Ascending aorta (tissue), 2 donors: ENCODE results near the gene ELMO1. TPM values are rescaled to one million over a fixed set of nuclear protein-coding genes. Genes with fewer than 3 reads are reported as not detected.

Source experiments
- DNase-seq, 2 donors: peaks; one replicate each; pipeline ENCODE4 v3.0.0-alpha.2; 2019; ENCODE audit warnings: low spot score in 2 of 2
- H3K27ac ChIP-seq, 2 donors: fragments of 200-600 bp; sonication (generic); one replicate each; pipeline ENCODE4 v1.5.1; 2016 to 2017; ENCODE audit warnings: mild to moderate bottlenecking in 1 of 2
- H3K27me3 ChIP-seq: fragments of 200-600 bp; sonication (generic); one replicate; pipeline ENCODE4 v1.5.1; 2017
- H3K36me3 ChIP-seq, 2 donors: fragments of 200-600 bp; sonication (generic); one replicate each; pipeline ENCODE4 v1.5.1; 2016
- H3K4me1 ChIP-seq, 2 donors: fragments of 200-600 bp; sonication (generic); one replicate each; pipeline ENCODE4 v1.5.1; 2016 to 2017; ENCODE audit warnings: mild to moderate bottlenecking in 1 of 2
- H3K4me3 ChIP-seq, 2 donors: fragments of 200-600 bp; sonication (generic); one replicate each; pipeline ENCODE4 v1.5.1; 2016 to 2017; ENCODE audit warnings: mild to moderate bottlenecking in 1 of 2
- H3K9me3 ChIP-seq, 2 donors: fragments of 200-600 bp; sonication (generic); one replicate each; pipeline ENCODE4 v1.5.1; 2016
- intact Hi-C: fragments of 100-400 bp; cut with DNase I; formaldehyde crosslinking; loops from one replicate; pipeline ENCODE4 v1.15.1; 2023
- total RNA-seq: library from RNA; depleted of rRNA; stranded (reverse); fragments of >200 nt; gene quantifications from one replicate; pipeline ENCODE4 v1.1.0, GENCODE V29; 2016
- TF ChIP-seq, protein P1 (sequence below), 3 experiments: fragments of 200-600 bp in 2 of 3; fragments of 450-650 bp in 1 of 3; sonication (generic) in 2 of 3; IDR thresholded peaks; one replicate each; pipeline ENCODE4 v1.5.1; 2016 to 2019; ENCODE audit warnings: antibody characterized with exemption in 3 of 3, mild to moderate bottlenecking in 1 of 3, moderate library complexity in 1 of 3

The ELMO1 gene
- total RNA-seq, 1 donor from 2014 or later = 40.8 TPM

DNA sequence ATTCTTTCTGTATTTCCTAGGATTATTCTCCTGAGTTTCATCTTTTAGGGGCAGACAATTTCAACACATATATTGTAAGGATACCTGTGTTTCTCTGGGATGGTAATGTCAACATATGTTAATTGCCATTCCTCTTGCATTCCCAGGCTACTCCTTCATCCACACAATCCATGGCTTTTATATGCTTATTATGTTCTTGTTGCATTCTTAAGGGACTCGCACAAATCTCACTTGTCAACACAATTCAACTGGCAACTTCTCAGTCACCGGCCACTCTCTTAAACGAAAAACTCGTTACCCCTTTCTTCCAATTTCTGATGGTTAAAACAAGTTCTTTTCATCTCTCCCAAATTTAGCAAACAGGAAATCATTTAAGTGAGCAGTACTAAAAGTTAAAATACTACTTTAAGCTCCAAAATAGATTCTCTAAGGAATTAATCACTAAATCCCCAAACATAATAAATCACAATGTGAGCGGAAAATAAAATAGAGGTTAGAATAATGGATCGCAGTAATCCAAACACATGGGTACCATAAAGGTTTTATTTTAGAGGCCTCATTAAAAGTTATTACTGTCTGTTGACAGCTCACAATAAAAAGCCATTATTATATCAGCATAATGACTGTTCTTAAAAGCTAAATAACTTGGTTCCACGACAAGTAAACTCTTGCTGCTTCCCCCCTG is 223.2 kb downstream of the ELMO1 start:
- Histone ChIP-seq H3K4me1 (no peaks in the 10 kb centered on the region), H3K9me3 (no peaks in the 10 kb centered on the region), H3K36me3 (peaks cover 0 to 5% of the 10 kb centered on the region in 2 donors), H3K27me3 (no peaks in the 10 kb centered on the region), H3K4me3 (no peak overlapping the region), H3K27ac (no peak overlapping the region)
- DNase-seq = no peak
- intact Hi-C loops = no loop called here
- TF ChIP-seq, protein P1, sequence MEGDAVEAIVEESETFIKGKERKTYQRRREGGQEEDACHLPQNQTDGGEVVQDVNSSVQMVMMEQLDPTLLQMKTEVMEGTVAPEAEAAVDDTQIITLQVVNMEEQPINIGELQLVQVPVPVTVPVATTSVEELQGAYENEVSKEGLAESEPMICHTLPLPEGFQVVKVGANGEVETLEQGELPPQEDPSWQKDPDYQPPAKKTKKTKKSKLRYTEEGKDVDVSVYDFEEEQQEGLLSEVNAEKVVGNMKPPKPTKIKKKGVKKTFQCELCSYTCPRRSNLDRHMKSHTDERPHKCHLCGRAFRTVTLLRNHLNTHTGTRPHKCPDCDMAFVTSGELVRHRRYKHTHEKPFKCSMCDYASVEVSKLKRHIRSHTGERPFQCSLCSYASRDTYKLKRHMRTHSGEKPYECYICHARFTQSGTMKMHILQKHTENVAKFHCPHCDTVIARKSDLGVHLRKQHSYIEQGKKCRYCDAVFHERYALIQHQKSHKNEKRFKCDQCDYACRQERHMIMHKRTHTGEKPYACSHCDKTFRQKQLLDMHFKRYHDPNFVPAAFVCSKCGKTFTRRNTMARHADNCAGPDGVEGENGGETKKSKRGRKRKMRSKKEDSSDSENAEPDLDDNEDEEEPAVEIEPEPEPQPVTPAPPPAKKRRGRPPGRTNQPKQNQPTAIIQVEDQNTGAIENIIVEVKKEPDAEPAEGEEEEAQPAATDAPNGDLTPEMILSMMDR (IDR thresholded peaks at IDR 0.05) = no peak

DNA sequence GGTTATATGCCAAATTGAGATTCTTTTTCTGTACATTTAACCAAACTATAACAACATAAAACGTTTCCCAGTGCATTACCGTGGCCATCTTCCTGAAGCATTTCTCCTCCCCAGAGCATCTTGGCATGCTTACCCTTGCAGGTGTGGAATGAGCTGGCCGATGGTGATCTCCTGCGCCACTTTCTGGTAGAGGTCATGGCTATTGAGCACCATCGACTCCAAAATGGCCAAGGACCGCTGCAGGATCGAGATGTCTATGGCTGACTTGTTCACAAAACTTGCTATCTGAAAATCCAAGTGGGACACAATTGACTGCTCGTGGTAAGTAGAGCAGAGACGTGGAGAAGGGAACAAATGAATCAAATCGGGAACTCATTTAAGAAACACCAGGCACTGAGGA is 223.9 kb downstream of the ELMO1 start:
- intact Hi-C loops = no loop called here

DNA sequence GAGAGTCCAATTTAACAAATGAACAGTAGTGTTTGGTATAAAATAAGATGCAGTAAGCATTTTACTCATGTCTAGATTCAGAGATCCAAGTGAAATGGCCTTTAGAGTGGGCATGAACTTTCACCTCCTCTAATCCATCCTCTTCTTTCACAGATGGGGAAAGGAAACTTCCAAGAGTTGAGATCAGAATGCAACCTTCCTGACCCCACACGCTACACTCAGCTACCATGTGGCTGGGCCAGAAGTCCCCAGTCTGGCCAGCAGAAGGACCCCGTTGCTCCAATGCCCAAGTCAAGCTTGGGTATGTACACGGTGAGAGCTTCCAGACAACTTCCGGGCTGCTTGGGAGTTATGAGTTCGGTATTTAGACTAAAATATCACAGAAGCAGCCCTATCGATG is 228.0 kb downstream of the ELMO1 start:
- intact Hi-C loops = no loop called here
- Histone ChIP-seq H3K9me3 (no peaks in the 10 kb centered on the region), H3K4me3 (no peak overlapping the region), H3K4me1 (no peaks in the 10 kb centered on the region), H3K27ac (no peak overlapping the region), H3K27me3 (no peaks in the 10 kb centered on the region), H3K36me3 (peaks cover 0 to 5% of the 10 kb centered on the region in 2 donors)
- TF ChIP-seq, protein P1 (IDR thresholded peaks at IDR 0.05) = no peak
- no peak for DNase-seq

More for the DNA sequence above, 223.9 kb downstream of the ELMO1 start:
- peaks cover 0 to 5% of the 10 kb centered on the region in 2 donors for H3K36me3 ChIP-seq
- no peaks in the 10 kb centered on the region for H3K27me3 ChIP-seq
- no peaks in the 10 kb centered on the region for H3K9me3 ChIP-seq
- no peaks in the 10 kb centered on the region for H3K4me1 ChIP-seq
- TF ChIP-seq, protein P1 (IDR thresholded peaks at IDR 0.05) = no peak
- no peak overlapping the region for H3K4me3 ChIP-seq
- DNase-seq = no peak
- H3K27ac ChIP-seq = no peak overlapping the region

DNA sequence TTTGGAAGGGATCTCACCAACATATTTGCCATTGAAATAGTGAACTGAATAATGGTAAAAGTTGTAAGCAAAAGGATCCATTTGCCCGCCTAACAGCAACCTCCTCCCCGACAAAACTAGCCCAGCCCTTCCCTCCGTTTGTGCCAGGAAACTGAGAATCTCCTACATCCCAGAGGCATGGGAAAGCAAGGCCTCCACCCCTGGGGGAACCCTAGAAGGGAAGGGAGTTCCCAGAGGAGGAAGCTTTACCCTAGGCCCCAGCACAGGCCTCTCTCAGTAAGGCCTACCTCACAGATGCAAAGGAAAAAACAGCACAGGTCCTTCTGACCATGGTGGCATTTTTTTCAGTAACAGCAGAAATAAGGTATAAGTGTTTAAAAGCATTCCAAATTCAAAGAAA is 229.7 kb downstream of the ELMO1 start:
- Histone ChIP-seq H3K4me3 (no peak overlapping the region), H3K27ac (no peak overlapping the region), H3K36me3 (peaks cover 0 to 5% of the 10 kb centered on the region in 2 donors), H3K27me3 (no peaks in the 10 kb centered on the region), H3K4me1 (no peaks in the 10 kb centered on the region), H3K9me3 (no peaks in the 10 kb centered on the region)
- intact Hi-C loops = loop anchor here (10.0 kb wide), 1 partner anchor 226 kb away; the partner anchor contains the start of gene ELMO1
- TF ChIP-seq, protein P1 (IDR thresholded peaks at IDR 0.05) = no peak
- no peak for DNase-seq

DNA sequence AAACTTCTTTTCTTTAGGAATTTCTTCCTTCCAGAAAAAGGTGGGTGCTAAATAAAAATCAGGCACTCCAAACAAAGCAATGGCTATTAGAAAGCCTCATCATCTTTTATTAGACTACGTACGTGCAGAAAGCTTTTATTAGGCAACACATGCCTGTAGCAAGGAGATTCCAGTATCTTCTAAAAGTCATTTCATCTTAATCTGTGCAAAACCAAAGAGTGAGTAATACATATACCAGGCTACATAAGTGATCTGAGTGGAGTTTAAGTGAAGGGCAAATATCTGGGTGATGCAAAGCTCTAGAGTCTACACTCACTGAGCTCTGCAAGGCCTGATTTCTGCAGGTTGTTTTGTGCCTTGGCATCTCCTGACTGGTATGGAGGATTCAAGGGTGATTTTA is 231.7 kb downstream of the ELMO1 start:
- intact Hi-C loops = loop anchor here (10.0 kb wide), 1 partner anchor 228 kb away; the partner anchor contains the start of gene ELMO1
- no peak for DNase-seq
- H3K27ac ChIP-seq = no peak overlapping the region
- no peaks in the 10 kb centered on the region for H3K27me3 ChIP-seq
- no peaks in the 10 kb centered on the region for H3K9me3 ChIP-seq
- H3K4me1 ChIP-seq = no peaks in the 10 kb centered on the region
- TF ChIP-seq, protein P1 (IDR thresholded peaks at IDR 0.05) = no peak
- peaks cover 0 to under 1% of the 10 kb centered on the region in 2 donors for H3K36me3 ChIP-seq
- no peak overlapping the region for H3K4me3 ChIP-seq
